NK-92 (cell line): ENCODE data around the gene PIK3CB.
"Not testable (repeated sequence)": the region's sequence is repeated elsewhere in the genome, so short reads cannot be mapped to it uniquely, and the experiment has no call there.

Source experiments
- DNase-seq: peaks from one replicate; lab custom pipeline; 2025; ENCODE audit not compliant: unreplicated experiment; lab: John Stamatoyannopoulos, UW

The PIK3CB gene

GRCh38 chr3:138686771-138687221, 147.9 kb downstream of the PIK3CB start:
- DNase-seq, result no peak

GRCh38 chr3:138684396-138684795, 150.3 kb downstream of the PIK3CB start:
- DNase-seq, result no peak

GRCh38 chr3:138682648-138683047, 152.1 kb downstream of the PIK3CB start:
- no peak for DNase-seq

GRCh38 chr3:138681463-138682220, 153.1 kb downstream of the PIK3CB start:
- DNase-seq, result no peak

- not testable (repeated sequence) for DNase-seq
Observed at GRCh38 chr3:138680974-138681373, 153.8 kb downstream of the PIK3CB start.

- no peak for DNase-seq
Observed at GRCh38 chr3:138678874-138679392, 155.8 kb downstream of the PIK3CB start.

- no peak for DNase-seq
Observed at GRCh38 chr3:138678086-138678485, 156.6 kb downstream of the PIK3CB start.

GRCh38 chr3:138675393-138675792, 159.3 kb downstream of the PIK3CB start:
- DNase-seq, result no peak

- DNase-seq, result no peak
Observed at GRCh38 chr3:138673641-138674530, 160.8 kb downstream of the PIK3CB start.

GRCh38 chr3:138670407-138670806, 164.3 kb downstream of the PIK3CB start:
- no peak for DNase-seq

GRCh38 chr3:138668107-138668506, 166.6 kb downstream of the PIK3CB start:
- DNase-seq, result no peak

GRCh38 chr3:138657508-138657907, 177.2 kb downstream of the PIK3CB start:
- DNase-seq, result no peak

- DNase-seq, result no peak
Observed at GRCh38 chr3:138653567-138653966, 181.2 kb downstream of the PIK3CB start.

GRCh38 chr3:138649134-138649533, 185.6 kb downstream of the PIK3CB start:
- no peak for DNase-seq

GRCh38 chr3:138646513-138646912, 188.2 kb downstream of the PIK3CB start:
- DNase-seq, result no peak

GRCh38 chr3:138646008-138646407, 188.7 kb downstream of the PIK3CB start:
- no peak for DNase-seq

GRCh38 chr3:138642927-138643253, 191.8 kb downstream of the PIK3CB start:
- DNase-seq, result no peak

- no peak for DNase-seq
Observed at GRCh38 chr3:138642226-138642926, 192.4 kb downstream of the PIK3CB start.

- no peak for DNase-seq
Observed at GRCh38 chr3:138640537-138640936, 194.2 kb downstream of the PIK3CB start.

GRCh38 chr3:138638641-138639040, 196.1 kb downstream of the PIK3CB start:
- no peak for DNase-seq

GRCh38 chr3:138629526-138629925, 205.2 kb downstream of the PIK3CB start:
- DNase-seq, result no peak
